Neural progenitor cell (in vitro differentiated cells): ENCODE results near the gene PRKAG1. TPM values are rescaled to one million over a fixed set of nuclear protein-coding genes. Genes with fewer than 3 reads are reported as not detected.

Experiments
- DNase-seq: peaks from one replicate; pipeline ENCODE4 v3.0.0-alpha.2; 2016; ENCODE audit warnings: low spot score
- H2AFZ ChIP-seq: fragments of 200-600 bp; sonication (generic); replicated peaks from 2 replicates; pipeline ENCODE4 v1.6.1; 2016; ENCODE audit warnings: antibody characterized with exemption
- H3F3A ChIP-seq: fragments of 200-600 bp; sonication (generic); 2 replicates; pipeline ENCODE4 v1.6.1; 2016; ENCODE audit warnings: antibody characterized with exemption, low read depth
- H3K27ac ChIP-seq: fragments of 200-600 bp; sonication (generic); 2 replicates; pipeline ENCODE4 v1.5.1; 2016; ENCODE audit warnings: mild to moderate bottlenecking
- H3K27me3 ChIP-seq: fragments of 200-600 bp; sonication (generic); 2 replicates; pipeline ENCODE4 v1.6.1; 2016; ENCODE audit warnings: mild to moderate bottlenecking, moderate library complexity
- H3K36me3 ChIP-seq: fragments of 200-600 bp; sonication (generic); 2 replicates; pipeline ENCODE4 v1.5.1; 2016
- H3K4me1 ChIP-seq: fragments of 200-600 bp; sonication (generic); 2 replicates; pipeline ENCODE4 v1.6.1; 2016; ENCODE audit warnings: mixed run types
- H3K4me2 ChIP-seq: fragments of 200-600 bp; sonication (generic); 2 replicates; pipeline ENCODE4 v1.6.1; 2016
- H3K4me3 ChIP-seq: fragments of 200-600 bp; sonication (generic); 2 replicates; pipeline ENCODE4 v1.5.1; 2016
- H3K79me2 ChIP-seq: fragments of 200-600 bp; sonication (generic); 2 replicates; pipeline ENCODE4 v1.6.1; 2016; ENCODE audit warnings: low read depth
- H3K9ac ChIP-seq: fragments of 200-600 bp; sonication (generic); 2 replicates; pipeline ENCODE4 v1.6.1; 2016
- H3K9me3 ChIP-seq: fragments of 200-600 bp; sonication (generic); 2 replicates; pipeline ENCODE4 v1.5.1; 2016; ENCODE audit warnings: low read depth
- H4K20me1 ChIP-seq: fragments of 200-600 bp; sonication (generic); 2 replicates; pipeline ENCODE4 v1.6.1; 2016; ENCODE audit warnings: low read depth
- H3K27ac Mint-ChIP-seq: 3 replicates; pipeline ENCODE4 v1.8.0; 2021; ENCODE audit warnings: mixed read lengths
- H3K27me3 Mint-ChIP-seq: 2 replicates; pipeline ENCODE4 v1.8.0; 2022; ENCODE audit warnings: low read depth, mild to moderate bottlenecking, inconsistent platforms, moderate library complexity, mixed read lengths; ENCODE audit not compliant: insufficient read depth
- H3K36me3 Mint-ChIP-seq: 3 replicates; pipeline ENCODE4 v1.8.0; 2021; ENCODE audit warnings: mixed read lengths
- H3K4me1 Mint-ChIP-seq: 3 replicates; pipeline ENCODE4 v1.8.0; 2021; ENCODE audit warnings: mixed read lengths
- H3K4me3 Mint-ChIP-seq: 3 replicates; pipeline ENCODE4 v1.8.0; 2021; ENCODE audit warnings: mild to moderate bottlenecking, moderate library complexity, mixed read lengths
- H3K9me3 Mint-ChIP-seq: 3 replicates; pipeline ENCODE4 v1.8.0; 2020; ENCODE audit warnings: mixed read lengths
- EZH2 ChIP-seq: fragments of 200-600 bp; sonication (generic); IDR thresholded peaks from 2 replicates; pipeline ENCODE4 v1.6.1; 2017; ENCODE audit warnings: antibody characterized with exemption, mild to moderate bottlenecking, moderate library complexity
- EZH2phosphoT487 ChIP-seq: fragments of 200-600 bp; sonication (generic); IDR thresholded peaks from 2 replicates; pipeline ENCODE4 v1.6.1; 2017; ENCODE audit warnings: antibody characterized with exemption
- total RNA-seq: library from RNA; depleted of rRNA; stranded (reverse); fragments of >200 nt; gene quantifications from 2 replicates; pipeline ENCODE4 v1.2.3, GENCODE V29; 2015; ENCODE audit warnings: low replicate concordance
- TF ChIP-seq, protein P1 (sequence below): fragments of 200-600 bp; sonication (generic); IDR thresholded peaks from 2 replicates; pipeline ENCODE4 v1.5.1; 2017; ENCODE audit warnings: antibody characterized with exemption, mild to moderate bottlenecking

The PRKAG1 gene
- total RNA-seq, 1 donor from 2014 or later: 41.8 TPM

DNA sequence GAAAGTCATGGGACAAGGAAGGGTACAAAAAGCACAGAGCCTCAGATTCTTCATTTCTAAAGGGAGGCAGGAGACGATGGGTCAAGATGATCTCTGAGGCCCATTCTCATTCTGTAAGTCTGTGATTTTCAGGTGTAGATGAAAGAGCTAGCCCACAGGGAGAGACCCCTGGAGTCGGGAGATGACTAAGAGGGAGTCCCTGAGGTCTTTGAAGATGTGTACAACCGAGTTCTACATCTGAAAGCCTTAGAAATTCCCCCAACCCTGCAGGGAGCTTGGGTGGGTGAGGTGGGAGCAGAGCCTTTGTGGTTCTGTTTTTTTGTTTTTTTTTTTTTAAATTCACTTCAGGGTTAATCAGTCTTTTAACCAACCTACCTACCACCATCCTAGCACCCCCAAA, 50.1 kb downstream of the PRKAG1 start:
- Histone ChIP-seq H3K9me3 (no peaks in the 10 kb centered on the region), H3K4me2 (no peak overlapping the region), H3K79me2 (no peaks in the 10 kb centered on the region), H3K4me3 (no peak overlapping the region), H2AFZ (no peak overlapping the region), H3K9ac (no peak overlapping the region), H3K27ac (no peak overlapping the region), H3K27me3 (peaks cover 67% of the 10 kb centered on the region), H3K4me1 (peaks cover 31% of the 10 kb centered on the region), H4K20me1 (peaks cover 32% of the 10 kb centered on the region), H3F3A (peaks cover 29% of the 10 kb centered on the region), H3K36me3 (no peaks in the 10 kb centered on the region)
- peaks cover 69% of the 10 kb centered on the region for H3K27me3 Mint-ChIP-seq
- no peak overlapping the region for H3K27ac Mint-ChIP-seq
- H3K9me3 Mint-ChIP-seq: no peaks in the 10 kb centered on the region
- no peak for TF ChIP-seq EZH2
- TF ChIP-seq EZH2phosphoT487: no peak
- TF ChIP-seq, protein P1, sequence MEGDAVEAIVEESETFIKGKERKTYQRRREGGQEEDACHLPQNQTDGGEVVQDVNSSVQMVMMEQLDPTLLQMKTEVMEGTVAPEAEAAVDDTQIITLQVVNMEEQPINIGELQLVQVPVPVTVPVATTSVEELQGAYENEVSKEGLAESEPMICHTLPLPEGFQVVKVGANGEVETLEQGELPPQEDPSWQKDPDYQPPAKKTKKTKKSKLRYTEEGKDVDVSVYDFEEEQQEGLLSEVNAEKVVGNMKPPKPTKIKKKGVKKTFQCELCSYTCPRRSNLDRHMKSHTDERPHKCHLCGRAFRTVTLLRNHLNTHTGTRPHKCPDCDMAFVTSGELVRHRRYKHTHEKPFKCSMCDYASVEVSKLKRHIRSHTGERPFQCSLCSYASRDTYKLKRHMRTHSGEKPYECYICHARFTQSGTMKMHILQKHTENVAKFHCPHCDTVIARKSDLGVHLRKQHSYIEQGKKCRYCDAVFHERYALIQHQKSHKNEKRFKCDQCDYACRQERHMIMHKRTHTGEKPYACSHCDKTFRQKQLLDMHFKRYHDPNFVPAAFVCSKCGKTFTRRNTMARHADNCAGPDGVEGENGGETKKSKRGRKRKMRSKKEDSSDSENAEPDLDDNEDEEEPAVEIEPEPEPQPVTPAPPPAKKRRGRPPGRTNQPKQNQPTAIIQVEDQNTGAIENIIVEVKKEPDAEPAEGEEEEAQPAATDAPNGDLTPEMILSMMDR: no peak
- H3K4me1 Mint-ChIP-seq: peaks cover 28% of the 10 kb centered on the region
- no peaks in the 10 kb centered on the region for H3K36me3 Mint-ChIP-seq
- H3K4me3 Mint-ChIP-seq: peak overlapping the region; percentile 31
- no peak for DNase-seq

DNA sequence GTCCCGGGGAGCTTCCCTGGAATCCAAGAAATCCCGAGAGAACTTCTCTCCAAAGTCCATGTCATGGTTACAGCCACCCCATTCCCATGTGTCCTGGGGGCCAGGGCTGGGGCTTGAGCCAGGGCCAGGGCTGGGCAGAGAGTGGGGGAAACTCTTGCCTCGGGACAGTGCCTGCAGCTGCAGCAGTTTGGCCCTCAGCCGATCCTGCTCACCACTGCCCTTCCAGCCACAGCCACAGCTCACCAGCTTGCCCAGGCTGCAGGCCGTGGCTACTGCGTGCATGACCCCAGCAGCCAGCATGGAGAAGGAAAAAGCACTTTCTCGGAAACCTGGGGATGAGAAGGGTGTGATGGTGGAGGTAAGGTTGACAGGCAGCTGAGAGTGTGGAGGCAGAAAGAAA, 50.6 kb downstream of the PRKAG1 start:
- Histone ChIP-seq H3K79me2 (no peaks in the 10 kb centered on the region), H4K20me1 (peaks cover 27% of the 10 kb centered on the region), H3K27me3 (peaks cover 62% of the 10 kb centered on the region), H3K4me3 (no peak overlapping the region), H3K9me3 (no peaks in the 10 kb centered on the region), H2AFZ (no peak overlapping the region), H3K36me3 (no peaks in the 10 kb centered on the region), H3K27ac (no peak overlapping the region), H3K9ac (no peak overlapping the region), H3F3A (peaks cover 24% of the 10 kb centered on the region), H3K4me1 (peaks cover 31% of the 10 kb centered on the region), H3K4me2 (no peak overlapping the region)
- TF ChIP-seq, protein P1: no peak
- TF ChIP-seq EZH2phosphoT487: no peak
- no peak for TF ChIP-seq EZH2
- H3K27ac Mint-ChIP-seq: no peak overlapping the region
- no peak for DNase-seq
- no peaks in the 10 kb centered on the region for H3K36me3 Mint-ChIP-seq
- H3K27me3 Mint-ChIP-seq: peaks cover 64% of the 10 kb centered on the region
- H3K9me3 Mint-ChIP-seq: no peaks in the 10 kb centered on the region
- peak overlapping the region; percentile 31 for H3K4me3 Mint-ChIP-seq
- peaks cover 28% of the 10 kb centered on the region for H3K4me1 Mint-ChIP-seq

DNA sequence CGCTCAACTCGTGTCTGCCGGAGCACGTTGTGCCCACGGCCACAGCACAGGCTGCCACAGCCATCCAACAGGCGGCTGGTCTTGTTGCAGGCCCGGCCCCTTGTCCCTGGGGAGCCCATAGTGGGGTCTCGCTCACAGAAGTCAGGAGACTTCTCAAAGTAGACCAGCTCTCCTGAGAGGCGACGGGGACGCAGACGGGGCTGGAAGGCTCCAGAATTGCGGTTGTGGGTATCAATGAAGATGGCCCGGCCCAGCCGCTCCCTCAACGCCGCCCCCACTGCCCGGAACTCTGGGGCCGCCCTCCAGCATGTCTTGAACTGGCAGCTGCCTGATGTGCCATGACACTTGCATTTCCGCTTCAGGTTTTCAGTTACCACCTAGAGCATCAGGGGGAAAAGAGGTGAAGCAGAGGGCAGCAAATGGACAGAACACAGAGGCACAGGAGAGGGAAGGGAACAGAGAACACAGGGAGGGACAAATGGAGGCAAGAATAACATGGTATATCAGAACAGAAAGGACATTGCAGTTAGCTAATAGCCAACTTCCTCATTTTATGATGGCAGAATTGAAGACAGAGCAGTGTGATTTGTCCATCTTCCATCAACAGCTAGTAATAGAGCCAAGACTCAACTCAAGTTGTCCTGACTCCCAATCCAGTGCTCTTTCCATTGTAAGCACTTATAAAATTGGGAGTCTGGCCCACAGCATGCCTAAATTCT, 52.2 kb downstream of the PRKAG1 start:
- no peak overlapping the region for H3K27ac ChIP-seq
- DNase-seq: no peak
- H3K4me2 ChIP-seq: no peak overlapping the region
- peaks cover 23% of the 10 kb centered on the region for H3F3A ChIP-seq
- Mint-ChIP-seq H3K36me3 (no peaks in the 10 kb centered on the region), H3K4me1 (peaks cover 25% of the 10 kb centered on the region), H3K27ac (no peak overlapping the region), H3K4me3 (no peak overlapping the region), H3K9me3 (no peaks in the 10 kb centered on the region), H3K27me3 (peaks cover 51% of the 10 kb centered on the region)
- peaks cover 46% of the 10 kb centered on the region for H3K27me3 ChIP-seq
- no peaks in the 10 kb centered on the region for H3K79me2 ChIP-seq
- H3K9me3 ChIP-seq: no peaks in the 10 kb centered on the region
- peaks cover 31% of the 10 kb centered on the region for H3K4me1 ChIP-seq
- no peak overlapping the region for H3K9ac ChIP-seq
- H3K36me3 ChIP-seq: no peaks in the 10 kb centered on the region
- TF ChIP-seq, protein P1: no peak
- TF ChIP-seq EZH2phosphoT487 (no peak), EZH2 (no peak)
- peaks cover 14% of the 10 kb centered on the region for H4K20me1 ChIP-seq
- no peak overlapping the region for H3K4me3 ChIP-seq
- no peak overlapping the region for H2AFZ ChIP-seq
